ENCODE data around the gene CDCA4.
A peak's percentile ranks its signal among the peaks of the same experiment; 100 is the strongest.
"Not testable (repeated sequence)": the region's sequence is repeated elsewhere in the genome, so short reads cannot be mapped to it uniquely, and the experiment has no call there.

Gene CDCA4

GRCh38 chr14:105056303-105056831 lies 35.5 kb upstream of the CDCA4 start:
- no peak for DNase-seq

- no peak for DNase-seq
These were observed 34.9 kb upstream of the CDCA4 start for GRCh38 chr14:105055736-105056302.

- DNase-seq = no peak
These were observed 34.5 kb upstream of the CDCA4 start for GRCh38 chr14:105055334-105055733.

- DNase-seq = no peak
These were observed 33.1 kb upstream of the CDCA4 start for GRCh38 chr14:105053996-105054395.

GRCh38 chr14:105053421-105053820 lies 32.5 kb upstream of the CDCA4 start:
- DNase-seq = no peak

GRCh38 chr14:105052110-105052458 lies 31.2 kb upstream of the CDCA4 start:
- DNase-seq = no peak

- no peak for DNase-seq
These were observed 30.6 kb upstream of the CDCA4 start for GRCh38 chr14:105051182-105052109.

- no peak for DNase-seq
These were observed 29.6 kb upstream of the CDCA4 start for GRCh38 chr14:105050551-105050897.

- DNase-seq = no peak
These were observed 29.1 kb upstream of the CDCA4 start for GRCh38 chr14:105049753-105050550.

GRCh38 chr14:105047283-105048016 lies 26.6 kb upstream of the CDCA4 start:
- DNase-seq = no peak

- DNase-seq = no peak
These were observed 26.0 kb upstream of the CDCA4 start for GRCh38 chr14:105046891-105047282.

GRCh38 chr14:105045710-105046326 lies 24.9 kb upstream of the CDCA4 start:
- peak; percentile 90 to 92 for DNase-seq

- no peak for DNase-seq
These were observed 22.8 kb upstream of the CDCA4 start for GRCh38 chr14:105043641-105044040.

- DNase-seq = no peak
These were observed 21.9 kb upstream of the CDCA4 start for GRCh38 chr14:105042813-105043212.

GRCh38 chr14:105041841-105042765 lies 21.2 kb upstream of the CDCA4 start:
- DNase-seq = no peak

- no peak for DNase-seq
These were observed 18.7 kb upstream of the CDCA4 start for GRCh38 chr14:105039458-105040205.

- DNase-seq = not testable (repeated sequence)
These were observed 14.7 kb upstream of the CDCA4 start for GRCh38 chr14:105035616-105036015.

- DNase-seq = no peak
These were observed 13.6 kb upstream of the CDCA4 start for GRCh38 chr14:105034315-105035039.

GRCh38 chr14:105033412-105033900 lies 12.6 kb upstream of the CDCA4 start:
- DNase-seq = peak in 1 of 2 donors; percentile 36
